GM23248 (cell line): ENCODE data around the gene ANXA8L1. TPM values are rescaled to one million over a fixed set of nuclear protein-coding genes. Genes with fewer than 3 reads are reported as not detected.
"Not testable (repeated sequence)": the region's sequence is repeated elsewhere in the genome, so short reads cannot be mapped to it uniquely, and the experiment has no call there.

Experiments used
- DNase-seq: peaks from one replicate; pipeline ENCODE4 v3.0.0-alpha.2; 2015
- H2AFZ ChIP-seq: fragments of 200-600 bp; sonication (generic); 2 replicates; pipeline ENCODE4 v1.6.1; 2016; ENCODE audit warnings: antibody characterized with exemption
- H3F3A ChIP-seq: fragments of 200-600 bp; sonication (generic); 2 replicates; pipeline ENCODE4 v1.6.1; 2016; ENCODE audit warnings: mild to moderate bottlenecking, antibody characterized with exemption, mixed run types; ENCODE audit not compliant: insufficient read depth
- H3K27ac ChIP-seq: fragments of 200-600 bp; sonication (generic); 2 replicates; pipeline ENCODE4 v1.5.1; 2016; ENCODE audit warnings: mild to moderate bottlenecking
- H3K27me3 ChIP-seq: fragments of 200-600 bp; sonication (generic); replicated peaks from 2 replicates; pipeline ENCODE4 v1.6.1; 2016; ENCODE audit warnings: mild to moderate bottlenecking; ENCODE audit not compliant: insufficient read depth
- H3K36me3 ChIP-seq: fragments of 200-600 bp; sonication (generic); 2 replicates; pipeline ENCODE4 v1.6.1; 2016; ENCODE audit warnings: low read depth, mild to moderate bottlenecking
- H3K4me1 ChIP-seq: fragments of 200-600 bp; sonication (generic); 2 replicates; pipeline ENCODE4 v1.6.1; 2016; ENCODE audit warnings: mild to moderate bottlenecking; ENCODE audit not compliant: insufficient read depth
- H3K4me2 ChIP-seq: fragments of 200-600 bp; sonication (generic); one replicate; pipeline ENCODE4 v1.6.1; 2016; ENCODE audit warnings: mild to moderate bottlenecking; ENCODE audit not compliant: unreplicated experiment
- H3K4me3 ChIP-seq: fragments of 200-600 bp; sonication (generic); 2 replicates; pipeline ENCODE4 v1.5.1; 2016; ENCODE audit warnings: mild to moderate bottlenecking
- H3K79me2 ChIP-seq: fragments of 200-600 bp; sonication (generic); 2 replicates; pipeline ENCODE4 v1.6.1; 2016; ENCODE audit warnings: mild to moderate bottlenecking; ENCODE audit not compliant: insufficient read depth
- H3K9ac ChIP-seq: fragments of 200-600 bp; sonication (generic); 2 replicates; pipeline ENCODE4 v1.6.1; 2016; ENCODE audit warnings: mild to moderate bottlenecking
- H3K9me2 ChIP-seq: fragments of 200-600 bp; sonication (generic); 2 replicates; pipeline ENCODE4 v1.6.1; 2016; ENCODE audit warnings: mixed run types, mild to moderate bottlenecking, moderate library complexity; ENCODE audit not compliant: insufficient read depth
- H3K9me3 ChIP-seq: fragments of 200-600 bp; sonication (generic); one replicate; pipeline ENCODE4 v1.6.1; 2017; ENCODE audit warnings: low read depth
- H4K20me1 ChIP-seq: fragments of 200-600 bp; sonication (generic); 2 replicates; pipeline ENCODE4 v1.6.0; 2016; ENCODE audit not compliant: insufficient read depth
- WGBS, 2 experiments: methylation state at CpG; one replicate each; pipeline ENCODE4 v1.1.6; 2015 to 2017; ENCODE audit warnings: low lambda C conversion rate in 2 of 2, low coverage in 1 of 2; ENCODE audit errors: missing lambda C conversion rate in 2 of 2; 5-methylcytosine and 5-hydroxymethylcytosine counted together
- in situ Hi-C: fragments of 300-500 bp; cut with MboI; formaldehyde crosslinking; loops from 2 replicates; pipeline ENCODE4 v1.15.0; 2020
- polyA plus RNA-seq: library from polyadenylated mRNA; unstranded; fragments of >200 nt; fragmentation: Nextera tagmentation; extraction: Ambion mirVana; gene quantifications from 2 replicates; pipeline ENCODE4 v1.2.1, GENCODE V29; 2016
- total RNA-seq: library from RNA; depleted of rRNA; stranded (reverse); fragments of >200 nt; shearing (Covaris generic); gene quantifications from 2 replicates; pipeline ENCODE4 v1.2.3, GENCODE V29; 2014

ANXA8L1 gene
- total and polyA plus RNA-seq, 2 experiments from 2014 or later = 2.0 to 2.2 TPM

GRCh38 chr10:46387309-46387902 is 11.8 kb downstream of the ANXA8L1 start:
- in situ Hi-C loops, H2AFZ ChIP-seq, H3K27me3 ChIP-seq, H3K27ac ChIP-seq, H3K9ac ChIP-seq, H3K36me3 ChIP-seq, H3K4me1 ChIP-seq, H3K4me3 ChIP-seq, H3K9me3 ChIP-seq, H3K79me2 ChIP-seq, DNase-seq, H3K9me2 ChIP-seq, H3K4me2 ChIP-seq, H3F3A ChIP-seq, H4K20me1 ChIP-seq: not testable (repeated sequence)
- WGBS, 2 experiments = no CpG with 5 or more reads among the region's 11 CpGs

GRCh38 chr10:46391422-46391821 is 15.8 kb downstream of the ANXA8L1 start:
- H3K4me2 ChIP-seq, H3K4me1 ChIP-seq, H2AFZ ChIP-seq, H3K9me2 ChIP-seq, H3F3A ChIP-seq, H3K9ac ChIP-seq, H3K9me3 ChIP-seq, H3K4me3 ChIP-seq, in situ Hi-C loops, DNase-seq, H4K20me1 ChIP-seq, H3K27me3 ChIP-seq, H3K27ac ChIP-seq, H3K79me2 ChIP-seq, H3K36me3 ChIP-seq: not testable (repeated sequence)
- WGBS, 2 experiments = 93 to 100% methylated on average over 2 to 3 of the region's 6 CpGs

GRCh38 chr10:46396441-46397279 is 21.1 kb downstream of the ANXA8L1 start:
- Histone ChIP-seq H3K27ac (peak overlapping the region; percentile 93), H3K79me2 (peaks cover 13% of the 10 kb centered on the region), H3K9ac (peak overlapping the region; percentile 80)
- H3K4me2 ChIP-seq, H3F3A ChIP-seq, H3K36me3 ChIP-seq, H4K20me1 ChIP-seq, H3K9me2 ChIP-seq, H3K4me3 ChIP-seq, H3K4me1 ChIP-seq, in situ Hi-C loops, H3K27me3 ChIP-seq, H2AFZ ChIP-seq, H3K9me3 ChIP-seq: not testable (repeated sequence)
- peak; percentile 72 for DNase-seq
- 23 to 25% methylated on average over 8 of the region's 8 CpGs for WGBS, 2 experiments

- peak overlapping the region; percentile 80 for H3K9ac ChIP-seq
Observed at GRCh38 chr10:46397767-46398166, 22.2 kb downstream of the ANXA8L1 start.

GRCh38 chr10:46398212-46398886 is 22.8 kb downstream of the ANXA8L1 start:
- H3K4me1 ChIP-seq, H3F3A ChIP-seq, in situ Hi-C loops, H3K36me3 ChIP-seq, H3K9me2 ChIP-seq, H4K20me1 ChIP-seq, H3K27me3 ChIP-seq, H3K9me3 ChIP-seq: not testable (repeated sequence)
- Histone ChIP-seq H3K79me2 (peaks cover 15% of the 10 kb centered on the region), H3K4me3 (peak overlapping the region; percentile 88), H2AFZ (peak overlapping the region; percentile 68), H3K4me2 (peak overlapping the region; percentile 93), H3K9ac (peak overlapping the region; percentile 89), H3K27ac (peak overlapping the region; percentile 93)
- peak; percentile 56 for DNase-seq
- 2 to 4% methylated on average over 6 to 9 of the region's 35 CpGs for WGBS, 2 experiments

More at GRCh38 chr10:46397767-46398166, 22.2 kb downstream of the ANXA8L1 start:
- in situ Hi-C loops, H3F3A ChIP-seq, H3K9me3 ChIP-seq, H3K4me1 ChIP-seq, H4K20me1 ChIP-seq, H3K27me3 ChIP-seq, H3K36me3 ChIP-seq, H3K9me2 ChIP-seq: not testable (repeated sequence)
- 37 to 68% methylated on average over 7 to 12 of the region's 14 CpGs for WGBS, 2 experiments
- peaks cover 13% of the 10 kb centered on the region for H3K79me2 ChIP-seq
- 0 out of 2 replicates have a peak overlapping the region, but pooled peaks have one; percentile 43 for H2AFZ ChIP-seq
- H3K27ac ChIP-seq = peak overlapping the region; percentile 93
- DNase-seq = peak; percentile 20
- H3K4me3 ChIP-seq = peak overlapping the region; percentile 15; the same call in 1 of the 2 replicates
- peak overlapping the region; percentile 48 for H3K4me2 ChIP-seq

- H3K79me2 ChIP-seq = peaks cover 57% of the 10 kb centered on the region
- H3K9ac ChIP-seq, DNase-seq, H3F3A ChIP-seq, H3K9me2 ChIP-seq, H3K27ac ChIP-seq, H4K20me1 ChIP-seq, H3K27me3 ChIP-seq, in situ Hi-C loops, H2AFZ ChIP-seq, H3K9me3 ChIP-seq, H3K4me3 ChIP-seq, H3K4me1 ChIP-seq, H3K4me2 ChIP-seq, H3K36me3 ChIP-seq: not testable (repeated sequence)
- 93 to 100% methylated on average over 3 of the region's 3 CpGs for WGBS, 2 experiments
Observed at GRCh38 chr10:46409556-46409955, 34.0 kb downstream of the ANXA8L1 start.

- in situ Hi-C loops = not testable (repeated sequence)
Observed at GRCh38 chr10:46411123-46411522, 35.5 kb downstream of the ANXA8L1 start.

More at GRCh38 chr10:46411123-46411522, 35.5 kb downstream of the ANXA8L1 start:
- peaks cover 51% of the 10 kb centered on the region for H3K79me2 ChIP-seq
- not testable (repeated sequence) for H3K4me2 ChIP-seq, H3K9me2 ChIP-seq, H3K36me3 ChIP-seq, H3K4me3 ChIP-seq, H3K4me1 ChIP-seq, H3K27ac ChIP-seq, H3K9ac ChIP-seq, H4K20me1 ChIP-seq, H3K27me3 ChIP-seq, H3K9me3 ChIP-seq, H3F3A ChIP-seq, H2AFZ ChIP-seq, DNase-seq
